RWPE2 (cell line): Measurements from ENCODE around the gene PTX4.

Experiments
- ATAC-seq: fragments of 200-7000 bp; cut with Tn5 transposase; 3 replicates; pipeline ENCODE4 v1.9.1; 2021; ENCODE audit warnings: low read depth
- DNase-seq: peaks from one replicate; pipeline ENCODE4 v3.0.0-alpha.2; 2020; ENCODE audit warnings: low spot score
- H3K27ac ChIP-seq: fragments of 450-650 bp; 2 replicates; pipeline ENCODE4 v1.5.1; 2017; ENCODE audit warnings: mild to moderate bottlenecking; ENCODE audit not compliant: poor library complexity, severe bottlenecking
- H3K27me3 ChIP-seq: fragments of 250-450 bp; sonication (Bioruptor Pico); 2 replicates; pipeline ENCODE4 v1.5.1; 2021; ENCODE audit warnings: mild to moderate bottlenecking, moderate library complexity; ENCODE audit not compliant: insufficient read depth, poor library complexity, severe bottlenecking
- H3K36me3 ChIP-seq: fragments of 250-450 bp; sonication (Bioruptor Pico); 2 replicates; pipeline ENCODE4 v1.5.1; 2020; ENCODE audit warnings: low read depth, mild to moderate bottlenecking, moderate library complexity
- H3K4me1 ChIP-seq: fragments of 250-450 bp; sonication (Bioruptor Pico); 2 replicates; pipeline ENCODE4 v1.5.1; 2021; ENCODE audit warnings: mild to moderate bottlenecking, moderate library complexity; ENCODE audit not compliant: insufficient read depth, poor library complexity, severe bottlenecking
- H3K4me3 ChIP-seq: fragments of 250-450 bp; sonication (Bioruptor Pico); 2 replicates; pipeline ENCODE4 v1.5.1; 2021; ENCODE audit warnings: mild to moderate bottlenecking, moderate library complexity; ENCODE audit not compliant: severe bottlenecking
- H3K9me3 ChIP-seq: fragments of 250-450 bp; sonication (Bioruptor Pico); 2 replicates; pipeline ENCODE4 v1.5.1; 2021; ENCODE audit warnings: mild to moderate bottlenecking, moderate library complexity; ENCODE audit not compliant: severe bottlenecking
- CTCF ChIP-seq: fragments of 450-650 bp; IDR thresholded peaks from one replicate; pipeline ENCODE4 v1.5.1; 2017; ENCODE audit warnings: mild to moderate bottlenecking, moderate library complexity; ENCODE audit not compliant: poor library complexity, severe bottlenecking

The PTX4 gene

DNA sequence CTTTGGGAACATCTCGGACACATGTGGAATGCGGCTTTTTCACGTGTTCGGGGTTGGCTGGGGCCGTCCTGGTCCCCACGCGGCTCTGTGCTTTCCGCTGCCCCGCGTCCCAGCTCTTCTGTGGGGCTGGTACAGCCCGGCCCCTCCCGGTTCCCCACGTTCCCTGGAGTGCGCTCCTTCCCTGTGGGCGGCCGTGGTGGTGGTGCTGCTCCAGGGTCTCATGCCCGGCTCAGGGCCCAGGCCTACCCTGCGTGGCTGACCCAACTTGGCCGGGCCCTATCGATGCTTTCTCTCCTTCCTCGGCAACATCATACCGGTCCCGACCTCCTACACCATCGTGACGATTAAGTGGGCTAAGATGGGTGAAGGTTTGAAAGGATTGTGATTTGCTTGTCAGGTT lies 7.7 kb upstream of the PTX4 start:
- Histone ChIP-seq H3K27ac (no peak overlapping the region), H3K9me3 (no peaks in the 10 kb centered on the region), H3K4me1 (peaks cover 5% of the 10 kb centered on the region), H3K27me3 (no peaks in the 10 kb centered on the region), H3K36me3 (peaks cover 43% of the 10 kb centered on the region), H3K4me3 (no peak overlapping the region)
- DNase-seq (no peak), ATAC-seq (no peak)
- TF ChIP-seq CTCF = no peak

DNA sequence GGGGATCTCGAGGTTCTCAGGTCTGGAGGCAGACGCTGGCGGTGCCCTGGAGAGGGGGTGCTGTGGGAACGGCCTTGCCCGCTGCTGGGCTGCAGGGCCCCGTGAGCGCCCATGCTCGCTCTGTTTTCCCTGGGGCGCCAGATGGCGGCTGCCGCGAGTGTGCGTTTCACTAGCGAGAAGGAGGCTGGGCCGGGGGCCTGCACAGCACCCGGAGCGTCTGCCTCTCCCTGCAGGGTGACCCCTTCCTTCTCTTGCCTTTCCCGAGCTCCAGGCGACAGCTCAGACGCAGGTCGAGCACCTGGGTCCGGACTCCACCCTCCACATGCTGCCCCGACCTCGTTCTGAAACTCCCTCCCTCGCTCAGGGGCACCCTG lies 7.1 kb upstream of the PTX4 start:
- peaks cover 5% of the 10 kb centered on the region for H3K4me1 ChIP-seq
- ATAC-seq (no peak), DNase-seq (peak; percentile 65)
- H3K4me3 ChIP-seq = no peak overlapping the region
- no peak overlapping the region for H3K27ac ChIP-seq
- TF ChIP-seq CTCF = no peak
- no peaks in the 10 kb centered on the region for H3K9me3 ChIP-seq
- no peaks in the 10 kb centered on the region for H3K27me3 ChIP-seq
- peaks cover 37% of the 10 kb centered on the region for H3K36me3 ChIP-seq

GRCh38 chr16:1495211-1495888 lies 6.6 kb upstream of the PTX4 start:
- H3K4me3 ChIP-seq = no peak overlapping the region

DNA sequence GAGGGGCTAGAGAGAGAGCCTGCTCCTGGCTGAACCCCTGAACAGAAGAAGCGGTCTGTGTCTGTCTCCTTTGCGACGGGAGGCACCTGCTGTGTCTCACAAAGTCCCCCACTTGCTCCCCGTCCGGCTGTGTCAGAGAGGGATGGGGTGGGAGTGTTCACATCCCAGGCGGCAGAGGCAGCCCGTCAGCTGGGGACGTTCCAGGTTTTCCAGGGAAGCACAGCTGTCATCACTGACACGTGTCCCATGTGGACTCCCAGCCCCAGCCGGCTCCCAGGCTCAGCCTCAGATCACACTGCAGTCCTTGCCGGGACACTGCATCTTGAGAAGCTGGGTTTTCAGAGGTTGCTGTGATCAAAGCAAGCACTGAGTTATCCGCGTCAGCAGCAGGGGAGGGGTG lies 6.0 kb upstream of the PTX4 start:
- ATAC-seq (no peak), DNase-seq (no peak)
- H3K27me3 ChIP-seq = no peaks in the 10 kb centered on the region
- H3K4me3 ChIP-seq = no peak overlapping the region
- H3K36me3 ChIP-seq = peaks cover 34% of the 10 kb centered on the region
- no peak for TF ChIP-seq CTCF
- no peaks in the 10 kb centered on the region for H3K9me3 ChIP-seq
- peaks cover 5% of the 10 kb centered on the region for H3K4me1 ChIP-seq
- H3K27ac ChIP-seq = no peak overlapping the region

More at GRCh38 chr16:1495211-1495888, 6.6 kb upstream of the PTX4 start:
- peak; percentile 60 for DNase-seq
- no peak for ATAC-seq
- TF ChIP-seq CTCF = no peak
- H3K36me3 ChIP-seq = peaks cover 34% of the 10 kb centered on the region
- no peaks in the 10 kb centered on the region for H3K9me3 ChIP-seq
- H3K4me1 ChIP-seq = peaks cover 5% of the 10 kb centered on the region
- H3K27me3 ChIP-seq = no peaks in the 10 kb centered on the region
- H3K27ac ChIP-seq = no peak overlapping the region

GRCh38 chr16:1494129-1494640 lies 5.4 kb upstream of the PTX4 start:
- peak; percentile 72 for ATAC-seq
- H3K27me3 ChIP-seq = no peaks in the 10 kb centered on the region
- H3K9me3 ChIP-seq = no peaks in the 10 kb centered on the region
- TF ChIP-seq CTCF = peak; percentile 54
- peak; percentile 72 for DNase-seq
- H3K36me3 ChIP-seq = peaks cover 34% of the 10 kb centered on the region
- H3K4me3 ChIP-seq = peak overlapping the region; percentile 63
- peak overlapping the region; percentile 33 for H3K27ac ChIP-seq
- peaks cover 5% of the 10 kb centered on the region for H3K4me1 ChIP-seq
